NOMO-1 treated with dmso at 0.1 percent for 144 hours (cell line): Measurements from ENCODE around the gene SCPEP1.

ENCODE experiments used
- DNase-seq: peaks from one replicate; lab custom pipeline; 2025; ENCODE audit not compliant: unreplicated experiment; lab: John Stamatoyannopoulos, UW

The SCPEP1 gene

DNA sequence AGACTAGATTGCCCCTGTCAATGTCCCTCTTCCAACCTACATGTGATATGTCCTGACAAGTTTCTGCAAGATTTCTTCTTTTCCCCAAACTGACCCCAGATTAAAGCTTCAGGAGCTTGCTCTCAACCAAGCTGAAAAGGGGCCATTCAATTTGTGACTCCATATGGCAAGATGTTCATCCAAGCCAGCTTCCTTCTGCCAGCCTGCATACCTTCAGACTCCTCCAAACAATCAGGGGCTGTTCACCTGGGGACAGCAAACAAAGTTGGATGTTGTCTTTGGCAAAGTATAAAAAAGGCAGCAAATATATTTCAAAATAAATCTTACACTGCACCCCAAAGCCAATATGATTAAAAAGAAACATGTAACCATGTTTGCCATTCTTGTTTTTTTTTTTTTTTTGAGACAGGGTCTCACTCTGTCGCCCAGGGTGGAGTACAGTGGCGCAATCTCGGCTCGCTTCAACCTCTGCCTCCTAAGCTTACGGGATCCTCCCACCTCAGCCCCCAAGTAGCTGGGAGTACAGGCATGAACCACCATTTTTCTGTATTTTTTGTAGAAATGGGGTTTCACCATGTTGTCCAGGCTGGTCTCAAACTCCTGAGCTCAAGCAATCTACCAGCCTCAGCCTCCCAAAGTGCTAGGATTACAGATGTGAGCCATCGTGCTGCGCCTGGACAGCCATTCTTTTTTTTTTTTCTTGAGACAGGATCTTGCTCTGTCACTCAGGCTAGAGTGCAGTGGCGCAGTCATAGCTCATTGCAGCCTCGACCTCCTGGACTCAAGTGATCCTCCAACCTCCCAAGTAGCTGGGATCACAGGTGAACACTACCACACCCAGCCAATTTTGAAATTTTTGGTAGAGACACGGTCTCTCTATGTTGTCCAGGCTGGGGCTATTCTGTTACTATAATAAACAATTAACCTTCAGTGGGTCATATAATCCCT is 57.1 kb downstream of the SCPEP1 start:
- no peak for DNase-seq

DNA sequence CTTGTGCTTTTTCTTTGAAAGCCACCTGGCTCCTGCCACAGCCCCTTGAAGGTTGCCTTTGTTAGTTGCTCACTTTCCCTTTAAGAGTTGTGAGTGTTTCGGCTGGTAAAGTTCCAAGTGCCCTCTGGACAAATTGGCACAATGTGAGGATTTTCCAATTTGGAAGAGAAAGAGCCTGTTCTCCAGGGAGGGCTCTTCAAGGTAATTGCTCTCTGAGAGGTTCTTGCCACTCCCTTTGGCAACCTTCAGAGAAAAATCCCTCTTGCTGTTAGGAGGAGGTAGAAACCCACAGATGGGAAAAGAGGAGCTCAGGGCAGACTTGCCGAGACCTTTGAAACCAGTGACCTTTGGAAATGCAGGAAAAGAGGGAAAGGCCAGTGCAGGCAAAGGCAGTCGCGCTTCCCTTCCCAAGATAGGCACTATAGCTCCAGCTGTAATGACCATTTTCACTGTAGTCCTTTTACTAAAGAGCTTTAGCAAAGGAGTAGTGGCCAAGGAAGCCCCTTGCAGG is 58.1 kb downstream of the SCPEP1 start:
- DNase-seq: no peak

GRCh38 chr17:57037411-57037810 is 59.5 kb downstream of the SCPEP1 start:
- no peak for DNase-seq

- no peak for DNase-seq
Measured at GRCh38 chr17:57038486-57038885, 60.6 kb downstream of the SCPEP1 start.

DNA sequence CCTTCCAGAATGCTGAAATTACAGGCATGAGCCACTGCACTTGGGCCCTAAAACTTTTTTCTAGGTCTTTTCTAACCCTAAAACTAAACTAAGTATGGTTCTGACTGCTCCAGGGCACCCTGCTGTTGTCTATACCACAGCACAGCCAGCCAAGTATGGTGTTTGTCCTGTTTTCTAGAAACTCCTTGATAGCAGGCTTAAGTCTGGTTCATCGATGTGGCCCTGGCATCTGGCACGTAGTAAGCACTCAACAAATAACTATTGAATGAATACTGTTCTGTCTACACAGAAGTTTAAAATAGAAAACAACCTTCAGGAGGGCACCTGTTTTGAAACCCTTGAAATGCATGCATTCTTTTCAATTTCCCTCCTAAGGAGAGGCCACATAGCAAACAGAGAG is 62.6 kb downstream of the SCPEP1 start:
- no peak for DNase-seq

GRCh38 chr17:57043276-57043675 is 65.3 kb downstream of the SCPEP1 start:
- no peak for DNase-seq

DNA sequence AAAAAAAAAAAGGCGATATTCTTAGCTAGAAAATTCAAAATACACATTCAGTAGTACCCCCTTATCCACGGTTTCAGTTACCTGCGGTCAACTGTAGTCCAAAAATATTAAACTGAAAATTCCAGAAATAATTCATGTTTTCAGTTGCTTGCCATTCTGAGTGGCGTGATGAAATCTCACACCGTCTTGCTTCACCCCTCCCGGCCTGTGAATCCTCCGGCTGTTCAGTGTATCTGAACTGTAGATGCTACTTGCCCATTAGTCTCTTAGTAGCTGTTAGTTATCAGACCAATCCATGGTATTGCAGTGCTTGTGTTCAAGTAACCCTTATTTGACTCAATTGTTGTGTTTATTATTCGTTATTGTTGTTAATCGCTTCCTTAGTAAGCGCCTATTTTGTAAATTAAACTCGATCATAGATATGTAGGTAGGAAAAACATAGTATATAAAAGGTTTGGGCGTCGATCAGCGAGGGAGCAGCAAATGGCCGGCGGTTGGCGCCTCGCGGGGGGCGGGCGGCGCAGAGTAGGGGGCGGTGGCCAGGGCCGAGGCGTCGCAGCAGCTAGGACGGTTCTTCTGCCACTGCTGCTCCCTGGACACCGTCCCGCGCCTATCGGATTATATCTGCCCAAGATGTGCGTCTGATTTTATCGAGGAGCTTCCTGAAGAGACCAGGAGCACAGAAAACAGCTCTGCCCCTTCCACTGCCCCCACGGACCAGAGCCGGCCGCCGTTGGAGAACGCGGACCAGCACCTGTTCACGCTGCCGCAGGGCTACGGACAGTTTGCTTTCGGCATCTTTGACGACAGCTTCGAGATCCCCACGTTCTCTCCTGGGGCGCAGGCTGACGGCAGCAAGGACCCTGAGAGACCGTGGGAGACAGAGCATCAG is 67.3 kb downstream of the SCPEP1 start:
- no peak for DNase-seq

DNA sequence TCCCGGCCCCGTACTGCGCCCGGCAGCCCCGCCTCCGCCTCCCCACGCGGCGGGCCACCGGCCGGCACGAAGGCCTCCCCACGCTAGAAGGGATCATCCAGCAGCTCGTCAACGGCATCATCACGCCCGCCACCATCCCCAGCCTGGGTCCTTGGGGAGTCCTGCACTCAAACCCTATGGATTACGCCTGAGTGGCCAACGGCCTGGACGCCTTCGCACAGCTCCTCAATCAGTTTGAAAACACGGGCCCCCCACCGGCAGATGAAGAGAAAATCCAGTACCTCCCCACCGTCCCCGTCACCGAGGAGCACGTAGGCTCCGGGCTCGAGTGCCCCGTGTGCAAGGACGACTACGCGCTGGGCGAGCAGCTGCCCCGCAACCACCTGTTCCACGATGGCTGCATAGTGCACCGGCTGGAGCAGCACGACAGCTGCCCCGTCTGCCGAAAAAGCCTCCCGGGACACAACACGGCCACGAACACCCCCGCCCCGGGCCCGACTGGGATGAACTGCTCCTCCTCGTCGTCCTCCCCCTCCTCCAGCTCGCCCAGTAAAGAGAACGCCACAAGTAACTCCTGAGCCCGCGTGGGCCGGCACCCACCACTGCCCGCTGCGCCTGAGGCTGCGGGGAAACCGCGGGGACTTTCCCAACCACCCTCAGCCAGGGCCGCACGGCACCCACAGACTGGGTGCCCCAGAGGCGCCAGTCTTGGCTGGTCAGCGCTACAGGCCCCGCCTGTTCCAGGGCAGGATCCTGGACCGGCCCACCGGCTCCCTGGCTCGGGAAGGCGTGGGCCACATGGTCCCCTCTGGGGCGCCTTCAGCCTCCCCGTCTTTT is 68.2 kb downstream of the SCPEP1 start:
- no peak for DNase-seq

DNA sequence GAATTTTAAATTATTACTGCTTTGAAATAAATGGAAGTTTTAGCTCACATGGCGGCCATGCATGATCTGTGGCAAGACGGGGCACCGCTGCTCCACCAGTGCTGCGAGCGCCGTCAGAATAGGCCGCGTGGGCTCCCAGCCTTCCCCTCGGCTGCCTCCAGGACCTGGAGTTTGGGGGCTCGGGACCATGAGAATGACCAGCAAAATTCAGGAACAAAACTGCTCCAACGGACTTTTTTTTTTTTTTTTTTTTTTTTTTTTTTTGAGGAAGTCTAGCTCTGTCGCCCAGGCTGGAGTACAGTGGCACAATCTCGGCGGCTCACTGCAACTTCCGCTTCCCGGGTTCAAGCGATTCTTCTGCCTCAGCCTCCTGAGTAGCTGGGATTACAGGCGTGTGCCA is 68.8 kb downstream of the SCPEP1 start:
- DNase-seq: no peak

- DNase-seq: no peak
Measured at GRCh38 chr17:57048096-57048495, 70.2 kb downstream of the SCPEP1 start.

DNA sequence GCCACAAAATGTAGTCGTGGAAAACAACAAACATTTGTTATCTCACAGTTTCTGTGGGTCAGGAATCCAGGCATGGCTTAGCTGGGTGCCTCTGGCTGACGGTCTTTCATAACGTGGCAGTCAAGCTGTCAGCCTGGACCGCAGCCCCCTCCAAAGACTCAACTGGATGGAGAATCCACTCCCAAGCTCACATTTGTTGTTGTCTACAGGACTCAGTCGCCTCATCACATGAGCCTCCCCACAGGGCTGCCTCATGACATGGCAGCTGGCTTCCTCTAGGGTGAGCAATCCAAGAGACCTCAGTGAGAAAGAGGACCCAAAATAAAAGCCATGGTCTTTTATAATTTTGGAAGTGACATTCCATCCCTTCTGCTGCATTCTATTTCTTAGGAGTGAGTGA is 72.4 kb downstream of the SCPEP1 start:
- no peak for DNase-seq

DNA sequence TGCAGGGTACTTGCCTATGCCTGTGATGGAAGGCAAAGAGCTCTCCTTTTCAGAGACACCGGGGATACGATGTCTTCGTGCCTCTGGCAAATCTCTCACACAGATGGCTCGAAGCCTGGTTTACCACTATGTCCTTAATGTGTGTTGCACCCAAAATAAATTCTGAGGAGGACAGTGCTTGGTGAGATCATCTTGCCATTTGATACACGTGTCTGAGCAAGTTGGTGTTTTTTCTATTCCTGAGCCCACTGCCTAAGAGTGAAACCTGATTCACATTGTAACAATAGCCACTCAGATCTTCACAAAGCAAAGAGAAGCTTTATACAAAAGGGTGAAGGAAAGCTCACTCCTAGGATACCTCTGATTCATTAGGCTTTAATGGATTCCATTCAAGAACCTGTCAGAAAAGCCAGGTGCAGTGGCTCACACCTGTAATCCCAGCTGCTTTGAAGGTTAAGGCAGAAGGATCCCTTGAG is 74.0 kb downstream of the SCPEP1 start:
- DNase-seq: no peak
